Measurements from ENCODE around the gene PAK1. TPM values are rescaled to one million over a fixed set of nuclear protein-coding genes. Genes with fewer than 3 reads are reported as not detected.

PAK1 gene
- total and polyA plus RNA-seq, 2 of the 4 experiments (the other 2 are of a cell fraction) = 34.3 to 60.6 TPM

GRCh38 chr11:77423624-77424023 lies 50.3 kb downstream of the PAK1 start:
- Histone ChIP-seq H3K9ac (ENCODE audit: low read depth, low read length) (no peak overlapping the region), H4K8ac (ENCODE audit: low read depth in 2 of 2, low read length in 2 of 2) (no peak overlapping the region), H2BK15ac (ENCODE audit: low read depth, low read length) (no peak overlapping the region), H3K14ac (replicated peaks; ENCODE audit: low read depth, low read length) (no peak overlapping the region), H3K9me3 (ENCODE audit: control insufficient read depth, insufficient read depth, low read length) (no peaks in the 10 kb centered on the region), H3K4me2 (ENCODE audit: low read depth, low read length) (no peak overlapping the region), H4K20me1 (ENCODE audit: insufficient read depth, low read length) (no peaks in the 10 kb centered on the region), H3K23ac (ENCODE audit: low read depth, low read length) (no peak overlapping the region), H3K9me1 (ENCODE audit: insufficient read depth, low read length) (no peaks in the 10 kb centered on the region), H3K79me1 (ENCODE audit: low read depth in 1 of 2, low read length in 2 of 2) (no peaks in the 10 kb centered on the region), H2AK9ac (replicated peaks; ENCODE audit: low read depth, low read length, poor library complexity) (no peak overlapping the region), H4K5ac (ENCODE audit: low read depth, low read length) (no peak overlapping the region), H2AFZ (replicated peaks; ENCODE audit: low read length, poor library complexity) (no peak overlapping the region), H2BK20ac (ENCODE audit: low read depth, low read length) (no peak overlapping the region), H2BK5ac (ENCODE audit: low read depth, low read length, poor library complexity, severe bottlenecking) (no peak overlapping the region), H3K4me3 (ENCODE audit: insufficient read depth, low read depth, low read length) (no peak overlapping the region), H2AK5ac (ENCODE audit: low read depth, low read length) (no peak overlapping the region), H3K27ac (ENCODE audit: insufficient read depth, low read length) (no peak overlapping the region), H3K4me1 (ENCODE audit: control insufficient read depth, insufficient read depth, low read length) (no peaks in the 10 kb centered on the region), H3K27me3 (ENCODE audit: control insufficient read depth, insufficient read depth, low read length) (peaks cover 13% of the 10 kb centered on the region), H3K56ac (ENCODE audit: extremely low read depth, insufficient read depth, low read length) (no peak overlapping the region), H3K18ac (ENCODE audit: low read depth, low read length) (no peak overlapping the region), H2BK120ac (ENCODE audit: low read depth, low read length) (no peak overlapping the region), H3K4ac (ENCODE audit: low read depth, low read length) (no peak overlapping the region), H4K91ac (ENCODE audit: insufficient read depth, low read depth, low read length) (no peak overlapping the region), H3K36me3 (ENCODE audit: control insufficient read depth, insufficient read depth, low read length) (no peaks in the 10 kb centered on the region)
- in situ Hi-C loops (cut with MboI; ENCODE audit: low sequenced_read_pairs) (no loop called here), dilution Hi-C loops (cut with HindIII; ENCODE audit: low sequenced_read_pairs, unreplicated experiment) (no loop called here), intact Hi-C loops (cut with micrococcal nuclease) (no loop called here)
- no TSS peak for BruUV-seq (replicated peaks)
- POLR2A ChIA-PET (ENCODE audit: unreplicated experiment) = no interaction called here
- ATAC-seq (ENCODE audit: low read depth) = no peak
- no peak for TF ChIP-seq RCOR1 (IDR thresholded peaks at IDR 0.05; ENCODE audit: insufficient replicate concordance, low read length)
- TF ChIP-seq USF2 (IDR thresholded peaks at IDR 0.05; ENCODE audit: low read depth, low read length) = no peak
- no peak for TF ChIP-seq SMC3 (IDR thresholded peaks at IDR 0.05; ENCODE audit: low read depth, low read length)
- TF ChIP-seq MAFK (IDR thresholded peaks at IDR 0.05; ENCODE audit: low read depth, low read length) = no peak
- TF ChIP-seq POLR2A (IDR thresholded peaks at IDR 0.05; ENCODE audit: low read depth, low read length) = no peak
- TF ChIP-seq BHLHE40 (IDR thresholded peaks at IDR 0.05; ENCODE audit: low read depth, low read length) = no peak
- TF ChIP-seq CTCF (conservative IDR thresholded peaks at IDR 0.05; ENCODE audit: low read depth, low read length) = no peak
- no peak for TF ChIP-seq MXI1 (IDR thresholded peaks at IDR 0.05; ENCODE audit: borderline replicate concordance, low read depth, low read length)
- CTCF ChIA-PET = no interaction called here
- no peak for DNase-seq

Measured in IMR-90 (cell line).